CD4-positive, alpha-beta memory T cell (primary cell): ENCODE results near the gene ANAPC15. TPM values are rescaled to one million over a fixed set of nuclear protein-coding genes. Genes with fewer than 3 reads are reported as not detected.

ENCODE experiments used
- CTCF ChIA-PET: fragments of 350-600 bp; sonication (Branson Sonifier 250); formaldehyde crosslinking; loops from one replicate; lab custom pipeline; 2021; ENCODE audit warnings: inconsistent platforms; ENCODE audit not compliant: partially characterized antibody; lab: Charles Lee
- POLR2A ChIA-PET: fragments of 350-600 bp; sonication (Branson Sonifier 250); formaldehyde crosslinking; loops from one replicate; lab custom pipeline; 2021; ENCODE audit not compliant: partially characterized antibody; lab: Charles Lee
- DNase-seq, 5 donors: peaks; one replicate each; pipeline versions ENCODE4 v3.0.0 to v3.0.0-alpha.2; 2020 to 2022; ENCODE audit warnings: mixed read lengths in 1 of 5
- H3K27ac ChIP-seq: one replicate; pipeline ENCODE4 v1.7.0; 2013; ENCODE audit warnings: low read depth, low read length
- H3K27me3 ChIP-seq: 2 replicates; pipeline ENCODE4 v1.7.0; 2013; ENCODE audit warnings: mild to moderate bottlenecking, low read length, moderate library complexity; ENCODE audit not compliant: insufficient read depth
- H3K36me3 ChIP-seq: 2 replicates; pipeline ENCODE4 v1.7.0; 2013; ENCODE audit warnings: mild to moderate bottlenecking, low read length, moderate library complexity; ENCODE audit not compliant: insufficient read depth
- H3K4me1 ChIP-seq: 2 replicates; pipeline ENCODE4 v1.7.0; 2013; ENCODE audit warnings: mild to moderate bottlenecking, low read length, moderate library complexity; ENCODE audit not compliant: insufficient read depth
- H3K4me3 ChIP-seq, 2 donors: one replicate each; pipeline ENCODE4 v1.7.0; 2013; ENCODE audit warnings: low read length in 2 of 2, mild to moderate bottlenecking in 1 of 2
- H3K9me3 ChIP-seq, 2 donors: one replicate each; pipeline ENCODE4 v1.7.0; 2013; ENCODE audit warnings: low read length in 2 of 2, control low read depth in 1 of 2; ENCODE audit not compliant: control insufficient read depth in 1 of 2
- H3K27ac Mint-ChIP-seq, 7 donors: one replicate each; pipeline ENCODE4 v1.8.0; 2020 to 2021; ENCODE audit warnings: mixed read lengths in 7 of 7, mild to moderate bottlenecking in 6 of 7, inconsistent platforms in 3 of 7, moderate library complexity in 3 of 7
- H3K27me3 Mint-ChIP-seq, 2 donors: one replicate each; pipeline ENCODE4 v1.8.0; 2020 to 2021; ENCODE audit warnings: mixed read lengths in 2 of 2
- H3K36me3 Mint-ChIP-seq, 2 donors: one replicate each; pipeline ENCODE4 v1.8.0; 2020 to 2021; ENCODE audit warnings: mixed read lengths in 2 of 2, inconsistent platforms in 1 of 2, mild to moderate bottlenecking in 1 of 2
- H3K4me1 Mint-ChIP-seq, 4 donors: one replicate each; pipeline ENCODE4 v1.8.0; 2020 to 2021; ENCODE audit warnings: mixed read lengths in 4 of 4, mild to moderate bottlenecking in 1 of 4
- H3K4me3 Mint-ChIP-seq, 8 donors: one replicate each; pipeline ENCODE4 v1.8.0; 2020 to 2021; ENCODE audit warnings: mixed read lengths in 8 of 8, mild to moderate bottlenecking in 7 of 8, moderate library complexity in 6 of 8, inconsistent platforms in 3 of 8
- H3K9me3 Mint-ChIP-seq, 8 donors: one replicate each; pipeline ENCODE4 v1.8.0; 2020 to 2021; ENCODE audit warnings: mixed read lengths in 8 of 8, mild to moderate bottlenecking in 5 of 8, inconsistent platforms in 3 of 8, moderate library complexity in 1 of 8
- intact Hi-C: fragments of 100-400 bp; cut with micrococcal nuclease; formaldehyde crosslinking; loops from one replicate; pipeline ENCODE4 v1.15.1; 2023
- polyA plus RNA-seq, 2 donors: library from polyadenylated mRNA; unstranded; fragments of 300-500 nt; fragmentation: Illumina TruSeq; gene quantifications; one replicate each; pipeline ENCODE4 v1.2.3, GENCODE V29; 2021
- total RNA-seq, 2 experiments: library from RNA; stranded (reverse); gene quantifications; one replicate each; pipeline ENCODE4 v1.2.3, GENCODE V29; 2021

Gene ANAPC15
- total and polyA plus RNA-seq, 4 experiments from 2014 or later, result 38.6 to 105 (median 62.3) TPM

DNA sequence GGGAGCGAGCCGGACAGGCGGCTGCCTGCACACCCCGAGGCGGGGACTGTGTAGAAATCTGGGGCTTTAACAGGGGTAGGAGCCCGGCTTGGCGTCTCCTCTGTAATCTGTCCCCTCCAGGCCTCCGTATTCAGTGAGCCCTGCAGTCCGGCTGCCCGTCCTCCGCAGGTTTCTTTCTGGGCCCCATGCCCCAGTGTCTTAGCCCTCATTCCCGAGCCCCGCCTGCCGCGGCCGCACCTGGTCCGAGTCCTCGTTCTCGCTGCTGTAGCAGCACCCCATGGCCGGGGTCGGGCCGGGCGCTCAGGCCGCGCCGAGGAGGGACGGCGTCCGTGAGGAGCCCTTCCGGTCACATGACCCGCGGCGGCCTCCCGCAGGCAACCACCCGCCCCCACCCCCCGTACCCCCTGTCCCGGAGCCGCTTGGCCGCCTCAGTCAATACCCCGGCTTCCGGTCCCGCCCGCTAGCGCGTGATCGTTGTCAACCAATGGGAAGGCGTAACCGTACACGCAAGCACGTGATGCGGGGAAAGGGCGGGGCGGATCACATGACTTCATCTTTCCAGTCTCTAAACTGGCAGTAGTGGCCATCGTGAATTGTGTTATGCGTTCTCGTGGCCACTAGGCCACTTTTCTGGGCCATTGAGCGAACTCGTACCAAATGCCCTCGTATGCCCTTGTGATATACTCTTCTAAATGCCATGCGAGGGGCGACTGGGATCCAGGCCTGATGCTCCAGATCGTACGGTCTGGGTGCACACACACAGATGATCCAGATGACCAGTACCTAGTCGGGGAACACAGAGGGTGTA lies 9.3 kb downstream of the ANAPC15 start, which contains the start of gene LAMTOR1:
Gene LAMTOR1, minus strand, starts transcription at position 352 of the 808 bp plus-strand sequence. Its CDS starts 73 bp downstream, at position 279.
- H3K4me3 Mint-ChIP-seq, result peak within 1 kb of the TSS; percentile 80 to 95 (median 86)
- H3K27me3 Mint-ChIP-seq, result no peaks in the 10 kb centered on the region
- DNase-seq, result peak; percentile 94 to 99 (median 95)
- Histone ChIP-seq H3K4me1 (peaks cover 32% of the 10 kb centered on the region), H3K27ac (peak within 1 kb of the TSS; percentile 90), H3K27me3 (no peaks in the 10 kb centered on the region), H3K36me3 (peaks cover 8% of the 10 kb centered on the region), H3K9me3 (no peaks in the 10 kb centered on the region), H3K4me3 (peak within 1 kb of the TSS; percentile 75 to 93)
- intact Hi-C loops, result loop anchor here (1.0 to 10.0 kb wide), 5 partner anchors 9 to 318 kb away; partner anchors contain the start of genes ANAPC15, LRRC51, NUMA1 and XNDC1N
- H3K4me1 Mint-ChIP-seq, result peaks cover 28 to 47% (median 38%) of the 10 kb centered on the region in 4 donors
- H3K9me3 Mint-ChIP-seq, result no peaks in the 10 kb centered on the region
- POLR2A ChIA-PET, result interaction anchor here (1.0 to 7.8 kb wide), 9 partner anchors 9 to 175 kb away, joined by 3 to 64 read pairs (median 5); partner anchors contain the start of genes ANAPC15, RNF121 and XNDC1N
- H3K27ac Mint-ChIP-seq, result peak within 1 kb of the TSS; percentile 89 to 95 (median 95)
- CTCF ChIA-PET, result interaction anchor here (0.8 to 4.4 kb wide), 4 partner anchors 10 to 41 kb away, joined by 3 to 22 read pairs (median 8); partner anchors contain the start of gene ANAPC15
- peaks cover 13 to 37% of the 10 kb centered on the region in 2 donors for H3K36me3 Mint-ChIP-seq

DNA sequence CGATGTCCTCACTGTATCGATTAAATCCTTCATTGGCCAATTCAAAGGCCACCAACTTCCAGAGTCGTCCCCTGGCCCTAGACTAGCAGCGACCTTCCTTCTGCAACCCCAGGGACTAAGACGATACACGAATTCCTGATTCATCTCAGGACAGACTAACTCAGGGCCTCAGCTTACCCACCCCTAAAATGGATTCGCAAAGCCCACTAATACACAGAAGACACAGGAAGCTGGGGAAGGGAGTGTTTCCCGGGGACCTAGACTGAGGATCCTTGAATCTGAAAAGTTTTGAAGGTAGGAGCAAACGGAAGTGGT lies 9.9 kb downstream of the ANAPC15 start:
- Mint-ChIP-seq H3K36me3 (peaks cover 18 to 42% of the 10 kb centered on the region in 2 donors), H3K4me1 (peaks cover 28 to 47% (median 38%) of the 10 kb centered on the region in 4 donors), H3K27ac (peak overlapping the region; percentile 89 to 95 (median 95)), H3K9me3 (no peaks in the 10 kb centered on the region), H3K27me3 (no peaks in the 10 kb centered on the region), H3K4me3 (peak overlapping the region; percentile 80 to 95 (median 86))
- H3K36me3 ChIP-seq, result peaks cover 14% of the 10 kb centered on the region
- intact Hi-C loops, result loop anchor here (10.0 kb wide), 1 partner anchor 318 kb away; no protein-coding TSS in a partner anchor
- CTCF ChIA-PET, result interaction anchor here (2.0 to 4.4 kb wide), 3 partner anchors 12 to 42 kb away, joined by 7 to 22 read pairs (median 12); no protein-coding TSS in a partner anchor
- peaks cover 32% of the 10 kb centered on the region for H3K4me1 ChIP-seq
- DNase-seq, result no peak
- POLR2A ChIA-PET, result interaction anchor here (1.0 to 7.8 kb wide), 9 partner anchors 9 to 175 kb away, joined by 3 to 64 read pairs (median 5); partner anchors contain the start of genes ANAPC15, RNF121 and XNDC1N
- H3K27me3 ChIP-seq, result no peaks in the 10 kb centered on the region
- H3K4me3 ChIP-seq, result peak overlapping the region; percentile 75 to 93
- H3K27ac ChIP-seq, result peak overlapping the region; percentile 90
- H3K9me3 ChIP-seq, result no peaks in the 10 kb centered on the region

GRCh38 chr11:72102162-72102561 lies 10.3 kb downstream of the ANAPC15 start:
- H3K27me3 ChIP-seq, result no peaks in the 10 kb centered on the region
- H3K9me3 ChIP-seq, result no peaks in the 10 kb centered on the region
- CTCF ChIA-PET, result interaction anchor here (0.5 to 4.4 kb wide), 5 partner anchors 11 to 1529 kb away, joined by 4 to 22 read pairs (median 12); no protein-coding TSS in a partner anchor
- POLR2A ChIA-PET, result interaction anchor here (1.0 to 7.8 kb wide), 8 partner anchors 9 to 174 kb away, joined by 3 to 64 read pairs (median 7); partner anchors contain the start of genes ANAPC15, RNF121 and XNDC1N
- H3K4me1 ChIP-seq, result peaks cover 32% of the 10 kb centered on the region
- peak overlapping the region; percentile 75 to 93 for H3K4me3 ChIP-seq
- H3K36me3 ChIP-seq, result peaks cover 18% of the 10 kb centered on the region
- peak overlapping the region; percentile 90 for H3K27ac ChIP-seq
- Mint-ChIP-seq H3K27me3 (no peaks in the 10 kb centered on the region), H3K4me1 (peaks cover 28 to 47% (median 38%) of the 10 kb centered on the region in 4 donors), H3K4me3 (peak overlapping the region; percentile 80 to 95 (median 86)), H3K9me3 (no peaks in the 10 kb centered on the region), H3K27ac (peak overlapping the region; percentile 89 to 95 (median 95)), H3K36me3 (peaks cover 15 to 42% of the 10 kb centered on the region in 2 donors)
- no peak for DNase-seq
- intact Hi-C loops, result loop anchor here (10.0 kb wide), 1 partner anchor 317 kb away; no protein-coding TSS in a partner anchor

DNA sequence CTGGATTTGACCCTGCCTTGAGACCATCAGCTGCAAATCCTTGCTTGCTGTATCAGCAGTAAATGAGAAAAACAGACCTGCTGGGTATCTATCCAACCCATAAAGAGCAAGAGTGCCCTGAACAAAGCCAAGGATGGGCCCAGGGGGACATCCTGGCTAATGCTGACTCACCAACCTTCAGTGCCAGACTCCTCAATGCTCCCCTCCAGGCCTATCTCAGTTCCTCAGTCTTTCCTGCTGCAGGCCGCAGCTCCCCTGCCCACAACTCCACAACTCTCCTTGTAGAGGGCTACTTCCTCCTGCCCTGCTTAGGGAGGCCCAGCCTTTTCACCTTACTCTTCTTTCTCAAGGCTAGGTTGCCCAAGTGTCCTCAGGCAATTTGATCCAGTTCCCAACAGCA lies 12.0 kb downstream of the ANAPC15 start:
- Histone ChIP-seq H3K27me3 (no peaks in the 10 kb centered on the region), H3K9me3 (no peaks in the 10 kb centered on the region), H3K4me1 (peaks cover 32% of the 10 kb centered on the region), H3K4me3 (no peak overlapping the region), H3K27ac (no peak overlapping the region), H3K36me3 (peaks cover 20% of the 10 kb centered on the region)
- Mint-ChIP-seq H3K27me3 (no peaks in the 10 kb centered on the region), H3K4me1 (peaks cover 28 to 47% (median 38%) of the 10 kb centered on the region in 4 donors), H3K27ac (peak overlapping the region; percentile 64 to 95 (median 91)), H3K36me3 (peaks cover 16 to 48% of the 10 kb centered on the region in 2 donors), H3K4me3 (peak overlapping the region in 1 of 8 donors; percentile 20), H3K9me3 (no peaks in the 10 kb centered on the region)
- no peak for DNase-seq
- ChIA-PET POLR2A (interaction anchor here (0.6 to 7.8 kb wide), 3 partner anchors 12 to 135 kb away, joined by 4 to 64 read pairs (median 58); partner anchors contain the start of gene ANAPC15), CTCF (interaction anchor here (1.3 to 4.4 kb wide), 9 partner anchors 10 to 123 kb away, joined by 3 to 22 read pairs (median 7); partner anchors contain the start of gene ANAPC15)
- intact Hi-C loops, result loop anchor here (10.0 kb wide), 1 partner anchor 316 kb away; no protein-coding TSS in a partner anchor

DNA sequence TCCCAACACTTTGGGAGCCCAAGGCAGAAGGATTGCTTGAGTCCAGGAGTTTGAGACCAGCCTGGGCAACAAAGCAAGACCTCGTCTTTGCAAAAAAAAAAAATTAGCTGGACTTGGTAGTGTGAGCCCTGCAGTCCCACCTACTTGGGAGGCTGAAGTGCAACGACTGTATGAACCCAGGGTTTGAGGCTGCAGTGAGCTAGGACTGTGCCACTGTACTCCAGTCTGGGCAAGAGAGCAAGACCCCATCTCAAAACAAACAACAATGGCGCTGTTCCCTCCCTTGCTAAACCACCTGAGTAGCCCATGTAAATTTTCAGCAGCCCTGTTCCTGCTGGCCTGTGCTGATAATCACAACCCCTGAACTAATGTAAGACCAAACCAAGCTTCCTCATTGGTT lies 12.5 kb downstream of the ANAPC15 start:
- ChIA-PET POLR2A (interaction anchor here (0.6 to 7.8 kb wide), 4 partner anchors 9 to 135 kb away, joined by 3 to 64 read pairs (median 31); partner anchors contain the start of gene ANAPC15), CTCF (interaction anchor here (1.3 to 4.4 kb wide), 7 partner anchors 9 to 122 kb away, joined by 3 to 22 read pairs (median 4); partner anchors contain the start of gene ANAPC15)
- no peaks in the 10 kb centered on the region for H3K27me3 Mint-ChIP-seq
- no peak overlapping the region for H3K27ac ChIP-seq
- no peaks in the 10 kb centered on the region for H3K27me3 ChIP-seq
- H3K27ac Mint-ChIP-seq, result peak overlapping the region in 6 of 7 donors; percentile 12 to 95 (median 68)
- H3K36me3 Mint-ChIP-seq, result peaks cover 16 to 50% of the 10 kb centered on the region in 2 donors
- H3K36me3 ChIP-seq, result peaks cover 24% of the 10 kb centered on the region
- H3K4me3 ChIP-seq, result no peak overlapping the region
- peaks cover 32% of the 10 kb centered on the region for H3K4me1 ChIP-seq
- H3K9me3 Mint-ChIP-seq, result no peaks in the 10 kb centered on the region
- no peak overlapping the region for H3K4me3 Mint-ChIP-seq
- intact Hi-C loops, result loop anchor here (10.0 kb wide), 1 partner anchor 315 kb away; no protein-coding TSS in a partner anchor
- peaks cover 28 to 47% (median 38%) of the 10 kb centered on the region in 4 donors for H3K4me1 Mint-ChIP-seq
- DNase-seq, result no peak
- no peaks in the 10 kb centered on the region for H3K9me3 ChIP-seq

GRCh38 chr11:72098741-72099140 lies 13.8 kb downstream of the ANAPC15 start:
- peak overlapping the region in 2 of 7 donors; percentile 47 to 77 for H3K27ac Mint-ChIP-seq
- Histone ChIP-seq H3K36me3 (peaks cover 28% of the 10 kb centered on the region), H3K4me1 (peaks cover 27% of the 10 kb centered on the region), H3K27me3 (no peaks in the 10 kb centered on the region), H3K4me3 (no peak overlapping the region), H3K27ac (no peak overlapping the region), H3K9me3 (no peaks in the 10 kb centered on the region)
- H3K9me3 Mint-ChIP-seq, result no peaks in the 10 kb centered on the region
- POLR2A ChIA-PET, result interaction anchor here (0.9 to 7.8 kb wide), 5 partner anchors 13 to 77 kb away, joined by 3 to 64 read pairs (median 4); partner anchors contain the start of gene ANAPC15
- no peak overlapping the region for H3K4me3 Mint-ChIP-seq
- H3K27me3 Mint-ChIP-seq, result no peaks in the 10 kb centered on the region
- no peak for DNase-seq
- H3K36me3 Mint-ChIP-seq, result peaks cover 16 to 59% of the 10 kb centered on the region in 2 donors
- CTCF ChIA-PET, result interaction anchor here (1.6 to 4.4 kb wide), 3 partner anchors 8 to 73 kb away, joined by 7 to 22 read pairs (median 17); no protein-coding TSS in a partner anchor
- H3K4me1 Mint-ChIP-seq, result peaks cover 23 to 38% (median 31%) of the 10 kb centered on the region in 4 donors
- intact Hi-C loops, result no loop called here
